ENCODE data around the gene COL4A4.

DNA sequence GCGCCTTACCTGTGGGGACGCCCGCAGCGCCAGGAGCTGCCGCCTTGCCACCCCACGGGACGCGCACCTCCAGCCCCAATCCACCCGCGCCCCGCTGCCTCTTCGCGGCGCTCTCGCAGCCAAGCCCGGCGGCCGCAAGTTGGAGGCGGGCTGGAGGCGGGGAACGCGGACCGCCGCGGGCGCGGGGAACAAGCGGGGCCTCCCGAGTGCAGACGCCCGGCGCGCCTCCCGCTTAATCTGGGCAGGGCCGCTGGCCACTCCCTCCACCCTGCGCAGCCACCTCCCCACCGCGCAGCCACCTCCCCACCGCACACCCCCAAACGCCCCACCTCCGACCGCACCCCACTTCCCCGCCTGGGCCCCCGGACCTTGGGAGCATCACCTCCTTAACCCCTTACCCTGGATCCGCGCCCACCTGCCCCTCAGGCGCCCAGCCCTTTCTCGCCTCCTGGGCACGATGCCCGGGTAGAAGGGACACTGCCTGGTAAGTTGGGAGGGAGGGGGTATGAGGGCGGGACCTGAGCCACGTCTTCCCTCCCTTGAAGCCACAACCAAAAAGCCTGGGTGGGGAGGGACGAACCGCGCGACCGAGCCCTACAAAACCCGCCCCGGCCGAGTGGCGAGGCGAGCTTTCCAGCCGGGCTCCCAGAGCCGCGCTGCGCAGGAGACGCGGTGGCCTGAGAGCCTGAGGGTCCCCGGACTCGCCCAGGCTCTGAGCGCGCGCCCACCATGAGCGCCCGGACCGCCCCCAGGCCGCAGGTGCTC lies at the start of gene COL4A4, which contains the start of gene COL4A3:
- TF ChIP-seq CEBPB (IDR thresholded peaks at IDR 0.05) (no peak), ZSCAN20 (CRISPR knock-in tag; IDR thresholded peaks at IDR 0.05) (no peak), POLR2A (IDR thresholded peaks at IDR 0.05; ENCODE audit: low read length) (peak; percentile 0; the same call in 1 of the 2 replicates), GATA3 (IDR thresholded peaks at IDR 0.05; ENCODE audit: borderline replicate concordance) (no peak)
- TF ChIP-seq, protein P1, sequence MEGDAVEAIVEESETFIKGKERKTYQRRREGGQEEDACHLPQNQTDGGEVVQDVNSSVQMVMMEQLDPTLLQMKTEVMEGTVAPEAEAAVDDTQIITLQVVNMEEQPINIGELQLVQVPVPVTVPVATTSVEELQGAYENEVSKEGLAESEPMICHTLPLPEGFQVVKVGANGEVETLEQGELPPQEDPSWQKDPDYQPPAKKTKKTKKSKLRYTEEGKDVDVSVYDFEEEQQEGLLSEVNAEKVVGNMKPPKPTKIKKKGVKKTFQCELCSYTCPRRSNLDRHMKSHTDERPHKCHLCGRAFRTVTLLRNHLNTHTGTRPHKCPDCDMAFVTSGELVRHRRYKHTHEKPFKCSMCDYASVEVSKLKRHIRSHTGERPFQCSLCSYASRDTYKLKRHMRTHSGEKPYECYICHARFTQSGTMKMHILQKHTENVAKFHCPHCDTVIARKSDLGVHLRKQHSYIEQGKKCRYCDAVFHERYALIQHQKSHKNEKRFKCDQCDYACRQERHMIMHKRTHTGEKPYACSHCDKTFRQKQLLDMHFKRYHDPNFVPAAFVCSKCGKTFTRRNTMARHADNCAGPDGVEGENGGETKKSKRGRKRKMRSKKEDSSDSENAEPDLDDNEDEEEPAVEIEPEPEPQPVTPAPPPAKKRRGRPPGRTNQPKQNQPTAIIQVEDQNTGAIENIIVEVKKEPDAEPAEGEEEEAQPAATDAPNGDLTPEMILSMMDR (IDR thresholded peaks at IDR 0.05), result no peak
- TF ChIP-seq, protein P2, sequence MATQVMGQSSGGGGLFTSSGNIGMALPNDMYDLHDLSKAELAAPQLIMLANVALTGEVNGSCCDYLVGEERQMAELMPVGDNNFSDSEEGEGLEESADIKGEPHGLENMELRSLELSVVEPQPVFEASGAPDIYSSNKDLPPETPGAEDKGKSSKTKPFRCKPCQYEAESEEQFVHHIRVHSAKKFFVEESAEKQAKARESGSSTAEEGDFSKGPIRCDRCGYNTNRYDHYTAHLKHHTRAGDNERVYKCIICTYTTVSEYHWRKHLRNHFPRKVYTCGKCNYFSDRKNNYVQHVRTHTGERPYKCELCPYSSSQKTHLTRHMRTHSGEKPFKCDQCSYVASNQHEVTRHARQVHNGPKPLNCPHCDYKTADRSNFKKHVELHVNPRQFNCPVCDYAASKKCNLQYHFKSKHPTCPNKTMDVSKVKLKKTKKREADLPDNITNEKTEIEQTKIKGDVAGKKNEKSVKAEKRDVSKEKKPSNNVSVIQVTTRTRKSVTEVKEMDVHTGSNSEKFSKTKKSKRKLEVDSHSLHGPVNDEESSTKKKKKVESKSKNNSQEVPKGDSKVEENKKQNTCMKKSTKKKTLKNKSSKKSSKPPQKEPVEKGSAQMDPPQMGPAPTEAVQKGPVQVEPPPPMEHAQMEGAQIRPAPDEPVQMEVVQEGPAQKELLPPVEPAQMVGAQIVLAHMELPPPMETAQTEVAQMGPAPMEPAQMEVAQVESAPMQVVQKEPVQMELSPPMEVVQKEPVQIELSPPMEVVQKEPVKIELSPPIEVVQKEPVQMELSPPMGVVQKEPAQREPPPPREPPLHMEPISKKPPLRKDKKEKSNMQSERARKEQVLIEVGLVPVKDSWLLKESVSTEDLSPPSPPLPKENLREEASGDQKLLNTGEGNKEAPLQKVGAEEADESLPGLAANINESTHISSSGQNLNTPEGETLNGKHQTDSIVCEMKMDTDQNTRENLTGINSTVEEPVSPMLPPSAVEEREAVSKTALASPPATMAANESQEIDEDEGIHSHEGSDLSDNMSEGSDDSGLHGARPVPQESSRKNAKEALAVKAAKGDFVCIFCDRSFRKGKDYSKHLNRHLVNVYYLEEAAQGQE (IDR thresholded peaks at IDR 0.05), result no peak
